NCI-H345 treated with DMSO at 0.1 percent for 48 hours (cell line): ENCODE results near the gene FKBP6.
"Not testable (repeated sequence)": the region's sequence is repeated elsewhere in the genome, so short reads cannot be mapped to it uniquely, and the experiment has no call there.

Source experiments
- DNase-seq: peaks from one replicate; lab custom pipeline; 2025; ENCODE audit not compliant: unreplicated experiment; lab: John Stamatoyannopoulos, UW

FKBP6 gene

GRCh38 chr7:73354196-73354595 lies 26.2 kb downstream of the FKBP6 start:
- DNase-seq = no peak

- no peak for DNase-seq
Measured at GRCh38 chr7:73354821-73355220, 26.9 kb downstream of the FKBP6 start.

GRCh38 chr7:73356159-73356558 lies 28.2 kb downstream of the FKBP6 start:
- DNase-seq = no peak

GRCh38 chr7:73358590-73359275 lies 30.8 kb downstream of the FKBP6 start:
- DNase-seq = no peak

- DNase-seq = no peak
Measured at GRCh38 chr7:73359306-73359705, 31.3 kb downstream of the FKBP6 start.

GRCh38 chr7:73359746-73360375 lies 31.9 kb downstream of the FKBP6 start:
- no peak for DNase-seq

GRCh38 chr7:73360590-73360989 lies 32.6 kb downstream of the FKBP6 start:
- DNase-seq = not testable (repeated sequence)

- no peak for DNase-seq
Measured at GRCh38 chr7:73363225-73364005, 35.5 kb downstream of the FKBP6 start.

- peak; percentile 59 for DNase-seq
Measured at GRCh38 chr7:73364006-73364728, 36.2 kb downstream of the FKBP6 start.

GRCh38 chr7:73366127-73366526 lies 38.2 kb downstream of the FKBP6 start:
- no peak for DNase-seq

- no peak for DNase-seq
Measured at GRCh38 chr7:73366990-73367389, 39.0 kb downstream of the FKBP6 start.

GRCh38 chr7:73369009-73369408 lies 41.0 kb downstream of the FKBP6 start:
- DNase-seq = no peak

- DNase-seq = no peak
Measured at GRCh38 chr7:73369622-73370021, 41.7 kb downstream of the FKBP6 start.

GRCh38 chr7:73373741-73374140 lies 45.8 kb downstream of the FKBP6 start:
- DNase-seq = no peak

GRCh38 chr7:73376262-73376661 lies 48.3 kb downstream of the FKBP6 start:
- DNase-seq = not testable (repeated sequence)

GRCh38 chr7:73376671-73377412 lies 48.9 kb downstream of the FKBP6 start:
- no peak for DNase-seq

GRCh38 chr7:73377413-73378200 lies 49.6 kb downstream of the FKBP6 start:
- DNase-seq = not testable (repeated sequence)

- no peak for DNase-seq
Measured at GRCh38 chr7:73382934-73383503, 55.1 kb downstream of the FKBP6 start.

- DNase-seq = no peak
Measured at GRCh38 chr7:73387221-73387828, 59.4 kb downstream of the FKBP6 start.
